UCSD-AML1 (cell line): ENCODE results near the gene ADPRH.
A peak's percentile ranks its signal among the peaks of the same experiment; 100 is the strongest.

Experiments used
- DNase-seq: peaks from one replicate; lab custom pipeline; 2025; ENCODE audit not compliant: unreplicated experiment; lab: John Stamatoyannopoulos, UW

Gene ADPRH

GRCh38 chr3:119596398-119596797, 17.1 kb downstream of the ADPRH start:
- DNase-seq = no peak

- no peak for DNase-seq
Measured at GRCh38 chr3:119597548-119598288, 18.4 kb downstream of the ADPRH start, which contains the start of gene PLA1A. PLA1A (plus strand) TSS chr3:119597885; CDS start chr3:119597914, 29 bp downstream.

GRCh38 chr3:119598410-119599098, 19.3 kb downstream of the ADPRH start:
- no peak for DNase-seq

GRCh38 chr3:119599558-119600174, 20.4 kb downstream of the ADPRH start:
- no peak for DNase-seq

- DNase-seq = peak; percentile 74
Measured at GRCh38 chr3:119600732-119601131, 21.4 kb downstream of the ADPRH start.

- no peak for DNase-seq
Measured at GRCh38 chr3:119601154-119601553, 21.9 kb downstream of the ADPRH start.

- DNase-seq = no peak
Measured at GRCh38 chr3:119602676-119603075, 23.4 kb downstream of the ADPRH start.

- no peak for DNase-seq
Measured at GRCh38 chr3:119604878-119605277, 25.6 kb downstream of the ADPRH start.

GRCh38 chr3:119608405-119609000, 29.2 kb downstream of the ADPRH start:
- no peak for DNase-seq

GRCh38 chr3:119609301-119609700, 30.0 kb downstream of the ADPRH start:
- no peak for DNase-seq

GRCh38 chr3:119611664-119612063, 32.4 kb downstream of the ADPRH start:
- DNase-seq = no peak

- DNase-seq = no peak
Measured at GRCh38 chr3:119613201-119613600, 33.9 kb downstream of the ADPRH start.

- DNase-seq = no peak
Measured at GRCh38 chr3:119613872-119614271, 34.6 kb downstream of the ADPRH start.

GRCh38 chr3:119616056-119616455, 36.8 kb downstream of the ADPRH start:
- no peak for DNase-seq

- DNase-seq = no peak
Measured at GRCh38 chr3:119619094-119619493, 39.8 kb downstream of the ADPRH start.

- DNase-seq = no peak
Measured at GRCh38 chr3:119620899-119621298, 41.6 kb downstream of the ADPRH start.

- no peak for DNase-seq
Measured at GRCh38 chr3:119624002-119624720, 44.9 kb downstream of the ADPRH start.

GRCh38 chr3:119625451-119626153, 46.3 kb downstream of the ADPRH start:
- DNase-seq = no peak

GRCh38 chr3:119626196-119626595, 46.9 kb downstream of the ADPRH start:
- no peak for DNase-seq

- DNase-seq = peak; percentile 68
Measured at GRCh38 chr3:119627461-119627860, 48.2 kb downstream of the ADPRH start.
